CD8-positive, alpha-beta memory T cell (primary cell): ENCODE results near the gene COL25A1. TPM values are rescaled to one million over a fixed set of nuclear protein-coding genes. Genes with fewer than 3 reads are reported as not detected.

ENCODE experiments used
- CTCF ChIA-PET: fragments of 350-600 bp; sonication (Branson Sonifier 250); formaldehyde crosslinking; loops from one replicate; lab custom pipeline; 2021; ENCODE audit warnings: antibody characterized with exemption; lab: Charles Lee
- POLR2A ChIA-PET: fragments of 350-600 bp; sonication (Branson Sonifier 250); formaldehyde crosslinking; loops from one replicate; lab custom pipeline; 2021; ENCODE audit warnings: antibody characterized with exemption; lab: Charles Lee
- DNase-seq, 5 donors: peaks; one replicate each; pipeline versions ENCODE4 v3.0.0 to v3.0.0-alpha.2; 2020 to 2022; ENCODE audit warnings: mixed read lengths in 1 of 5
- H3K27ac ChIP-seq: one replicate; pipeline ENCODE4 v1.7.0; 2013; ENCODE audit warnings: low read depth, mild to moderate bottlenecking, low read length, moderate library complexity
- H3K27me3 ChIP-seq: 2 replicates; pipeline ENCODE4 v1.7.0; 2013; ENCODE audit warnings: low read length, mild to moderate bottlenecking; ENCODE audit not compliant: insufficient read depth, poor library complexity, severe bottlenecking
- H3K36me3 ChIP-seq: 2 replicates; pipeline ENCODE4 v1.7.0; 2013; ENCODE audit warnings: mild to moderate bottlenecking, low read length, moderate library complexity; ENCODE audit not compliant: insufficient read depth
- H3K4me1 ChIP-seq: 2 replicates; pipeline ENCODE4 v1.7.0; 2013; ENCODE audit warnings: mild to moderate bottlenecking, low read length, moderate library complexity; ENCODE audit not compliant: insufficient read depth
- H3K4me3 ChIP-seq: 2 replicates; pipeline ENCODE4 v1.7.0; 2013; ENCODE audit warnings: mild to moderate bottlenecking, low read length
- H3K9me3 ChIP-seq: 2 replicates; pipeline ENCODE4 v1.7.0; 2013; ENCODE audit warnings: mild to moderate bottlenecking, low read length
- H3K27ac Mint-ChIP-seq, 8 donors: one replicate each; pipeline ENCODE4 v1.8.0; 2020 to 2021; ENCODE audit warnings: mixed read lengths in 8 of 8, mild to moderate bottlenecking in 6 of 8, inconsistent platforms in 3 of 8, moderate library complexity in 3 of 8
- H3K27me3 Mint-ChIP-seq, 2 donors: one replicate each; pipeline ENCODE4 v1.8.0; 2020 to 2021; ENCODE audit warnings: mixed read lengths in 2 of 2, mild to moderate bottlenecking in 1 of 2, moderate library complexity in 1 of 2
- H3K36me3 Mint-ChIP-seq, 3 donors: one replicate each; pipeline ENCODE4 v1.8.0; 2020 to 2021; ENCODE audit warnings: mixed read lengths in 3 of 3, inconsistent platforms in 1 of 3, mild to moderate bottlenecking in 1 of 3
- H3K4me1 Mint-ChIP-seq, 3 donors: one replicate each; pipeline ENCODE4 v1.8.0; 2020 to 2021; ENCODE audit warnings: mixed read lengths in 3 of 3, inconsistent platforms in 1 of 3, mild to moderate bottlenecking in 1 of 3
- H3K4me3 Mint-ChIP-seq, 7 donors: one replicate each; pipeline ENCODE4 v1.8.0; 2020 to 2021; ENCODE audit warnings: mixed read lengths in 7 of 7, mild to moderate bottlenecking in 6 of 7, moderate library complexity in 4 of 7, inconsistent platforms in 2 of 7
- H3K9me3 Mint-ChIP-seq, 5 donors: one replicate each; pipeline ENCODE4 v1.8.0; 2020 to 2022; ENCODE audit warnings: mixed read lengths in 5 of 5, mild to moderate bottlenecking in 3 of 5, moderate library complexity in 2 of 5, inconsistent platforms in 1 of 5
- polyA plus RNA-seq: library from polyadenylated mRNA; unstranded; fragments of 300-500 nt; fragmentation: Illumina TruSeq; gene quantifications from one replicate; pipeline ENCODE4 v1.2.3, GENCODE V29; 2021
- total RNA-seq, 2 experiments: library from RNA; stranded (reverse); gene quantifications; one replicate each; pipeline ENCODE4 v1.2.3, GENCODE V29; 2021

COL25A1 gene
- total and polyA plus RNA-seq, 3 experiments from 2014 or later: not detected

- DNase-seq: no peak
Observed at GRCh38 chr4:108813261-108813660, 489.2 kb downstream of the COL25A1 start.

GRCh38 chr4:108811486-108811885 is 491.0 kb downstream of the COL25A1 start:
- Mint-ChIP-seq H3K4me1 (no peaks in the 10 kb centered on the region), H3K9me3 (peaks cover 0 to 6% (median 0%) of the 10 kb centered on the region in 5 donors), H3K27ac (no peak overlapping the region), H3K36me3 (no peaks in the 10 kb centered on the region), H3K4me3 (no peak overlapping the region), H3K27me3 (peaks cover 2 to 29% of the 10 kb centered on the region in 2 donors)
- H3K9me3 ChIP-seq: no peaks in the 10 kb centered on the region
- ChIA-PET CTCF (no interaction called here), POLR2A (no interaction called here)
- no peak for DNase-seq
- H3K27me3 ChIP-seq: no peaks in the 10 kb centered on the region
- no peak overlapping the region for H3K4me3 ChIP-seq
- H3K36me3 ChIP-seq: no peaks in the 10 kb centered on the region
- no peak overlapping the region for H3K27ac ChIP-seq
- H3K4me1 ChIP-seq: no peaks in the 10 kb centered on the region

More at GRCh38 chr4:108813261-108813660, 489.2 kb downstream of the COL25A1 start:
- no peak overlapping the region for H3K4me3 Mint-ChIP-seq
- no peaks in the 10 kb centered on the region for H3K9me3 ChIP-seq
- POLR2A ChIA-PET: no interaction called here
- no peaks in the 10 kb centered on the region for H3K36me3 ChIP-seq
- H3K4me1 Mint-ChIP-seq: no peaks in the 10 kb centered on the region
- H3K9me3 Mint-ChIP-seq: peaks cover 0 to 2% (median 0%) of the 10 kb centered on the region in 5 donors
- H3K27ac ChIP-seq: no peak overlapping the region
- H3K27ac Mint-ChIP-seq: no peak overlapping the region
- CTCF ChIA-PET: no interaction called here
- H3K4me3 ChIP-seq: no peak overlapping the region
- H3K27me3 Mint-ChIP-seq: peaks cover 2 to 22% of the 10 kb centered on the region in 2 donors
- H3K36me3 Mint-ChIP-seq: no peaks in the 10 kb centered on the region
- H3K27me3 ChIP-seq: no peaks in the 10 kb centered on the region
- no peaks in the 10 kb centered on the region for H3K4me1 ChIP-seq

GRCh38 chr4:108810087-108810486 is 492.4 kb downstream of the COL25A1 start:
- ChIA-PET CTCF (no interaction called here), POLR2A (no interaction called here)
- Histone ChIP-seq H3K36me3 (no peaks in the 10 kb centered on the region), H3K27ac (no peak overlapping the region), H3K9me3 (no peaks in the 10 kb centered on the region), H3K4me3 (no peak overlapping the region), H3K4me1 (no peaks in the 10 kb centered on the region), H3K27me3 (no peaks in the 10 kb centered on the region)
- Mint-ChIP-seq H3K4me3 (no peak overlapping the region), H3K27ac (no peak overlapping the region), H3K36me3 (no peaks in the 10 kb centered on the region), H3K4me1 (no peaks in the 10 kb centered on the region), H3K9me3 (peaks cover 0 to 6% (median 0%) of the 10 kb centered on the region in 5 donors), H3K27me3 (peaks cover 2 to 27% of the 10 kb centered on the region in 2 donors)
- DNase-seq: no peak

GRCh38 chr4:108804648-108805273 is 497.7 kb downstream of the COL25A1 start:
- H3K9me3 ChIP-seq: no peaks in the 10 kb centered on the region
- H3K36me3 ChIP-seq: no peaks in the 10 kb centered on the region
- H3K27ac Mint-ChIP-seq: peak overlapping the region in 1 of 8 donors; percentile 36
- ChIA-PET POLR2A (no interaction called here), CTCF (no interaction called here)
- H3K36me3 Mint-ChIP-seq: no peaks in the 10 kb centered on the region
- H3K4me3 Mint-ChIP-seq: no peak overlapping the region
- no peak overlapping the region for H3K27ac ChIP-seq
- H3K27me3 Mint-ChIP-seq: peaks cover 0 to 8% of the 10 kb centered on the region in 2 donors
- H3K27me3 ChIP-seq: no peaks in the 10 kb centered on the region
- no peaks in the 10 kb centered on the region for H3K4me1 ChIP-seq
- H3K4me3 ChIP-seq: no peak overlapping the region
- H3K4me1 Mint-ChIP-seq: no peaks in the 10 kb centered on the region
- DNase-seq: no peak
- peaks cover 0 to 4% (median 0%) of the 10 kb centered on the region in 5 donors for H3K9me3 Mint-ChIP-seq

GRCh38 chr4:108799306-108799705 is 503.2 kb downstream of the COL25A1 start:
- H3K4me3 ChIP-seq: no peak overlapping the region
- H3K27ac ChIP-seq: no peak overlapping the region
- ChIA-PET POLR2A (no interaction called here), CTCF (no interaction called here)
- Mint-ChIP-seq H3K4me1 (no peaks in the 10 kb centered on the region), H3K36me3 (no peaks in the 10 kb centered on the region), H3K27me3 (no peaks in the 10 kb centered on the region), H3K9me3 (no peaks in the 10 kb centered on the region), H3K4me3 (no peak overlapping the region), H3K27ac (no peak overlapping the region)
- no peak for DNase-seq
- H3K36me3 ChIP-seq: no peaks in the 10 kb centered on the region
- no peaks in the 10 kb centered on the region for H3K4me1 ChIP-seq
- H3K27me3 ChIP-seq: no peaks in the 10 kb centered on the region
- H3K9me3 ChIP-seq: no peaks in the 10 kb centered on the region

GRCh38 chr4:108796173-108796572 is 506.3 kb downstream of the COL25A1 start:
- Histone ChIP-seq H3K4me3 (no peak overlapping the region), H3K36me3 (no peaks in the 10 kb centered on the region), H3K9me3 (no peaks in the 10 kb centered on the region), H3K4me1 (no peaks in the 10 kb centered on the region), H3K27ac (no peak overlapping the region), H3K27me3 (no peaks in the 10 kb centered on the region)
- Mint-ChIP-seq H3K27me3 (peaks cover 0 to 3% of the 10 kb centered on the region in 2 donors), H3K4me3 (no peak overlapping the region), H3K36me3 (no peaks in the 10 kb centered on the region), H3K4me1 (no peaks in the 10 kb centered on the region), H3K27ac (no peak overlapping the region), H3K9me3 (no peaks in the 10 kb centered on the region)
- ChIA-PET POLR2A (no interaction called here), CTCF (no interaction called here)
- no peak for DNase-seq

- H3K4me1 ChIP-seq: no peaks in the 10 kb centered on the region
- ChIA-PET POLR2A (no interaction called here), CTCF (no interaction called here)
- H3K4me1 Mint-ChIP-seq: no peaks in the 10 kb centered on the region
- no peaks in the 10 kb centered on the region for H3K9me3 Mint-ChIP-seq
- H3K4me3 ChIP-seq: no peak overlapping the region
- no peak overlapping the region for H3K27ac ChIP-seq
- H3K36me3 ChIP-seq: no peaks in the 10 kb centered on the region
- H3K27me3 Mint-ChIP-seq: peaks cover 3% of the 10 kb centered on the region in 2 donors
- no peak overlapping the region for H3K27ac Mint-ChIP-seq
- H3K36me3 Mint-ChIP-seq: no peaks in the 10 kb centered on the region
- H3K9me3 ChIP-seq: no peaks in the 10 kb centered on the region
- no peaks in the 10 kb centered on the region for H3K27me3 ChIP-seq
- no peak overlapping the region for H3K4me3 Mint-ChIP-seq
- no peak for DNase-seq
Observed at GRCh38 chr4:108795733-108796132, 506.7 kb downstream of the COL25A1 start.

- Mint-ChIP-seq H3K4me3 (no peak overlapping the region), H3K27me3 (peaks cover 3 to 7% of the 10 kb centered on the region in 2 donors), H3K36me3 (no peaks in the 10 kb centered on the region), H3K27ac (no peak overlapping the region), H3K4me1 (no peaks in the 10 kb centered on the region), H3K9me3 (no peaks in the 10 kb centered on the region)
- no peaks in the 10 kb centered on the region for H3K9me3 ChIP-seq
- H3K27ac ChIP-seq: no peak overlapping the region
- H3K27me3 ChIP-seq: no peaks in the 10 kb centered on the region
- ChIA-PET CTCF (interaction anchor here (0.9 kb wide), 1 partner anchor 16 kb away, joined by 3 read pairs; no protein-coding TSS in a partner anchor), POLR2A (no interaction called here)
- H3K4me3 ChIP-seq: no peak overlapping the region
- no peak for DNase-seq
- no peaks in the 10 kb centered on the region for H3K4me1 ChIP-seq
- no peaks in the 10 kb centered on the region for H3K36me3 ChIP-seq
Observed at GRCh38 chr4:108794136-108794535, 508.3 kb downstream of the COL25A1 start.
